GM19023 (cell line): Measurements from ENCODE around the gene HIVEP3.

Source experiments
- ATAC-seq: cut with Tn5 transposase; IDR thresholded peaks from one replicate; pipeline ENCODE4 v1.9.1; 2021; ENCODE audit warnings: mild to moderate bottlenecking, moderate library complexity; ENCODE audit not compliant: unreplicated experiment

The HIVEP3 gene

GRCh38 chr1:41792485-41792770 lies 126.3 kb downstream of the HIVEP3 start:
- no peak for ATAC-seq

GRCh38 chr1:41791667-41792484 lies 126.8 kb downstream of the HIVEP3 start:
- ATAC-seq, result no peak

GRCh38 chr1:41790351-41790750 lies 128.4 kb downstream of the HIVEP3 start:
- no peak for ATAC-seq

- ATAC-seq, result no peak
Measured at GRCh38 chr1:41789661-41790330, 128.9 kb downstream of the HIVEP3 start.

- no peak for ATAC-seq
Measured at GRCh38 chr1:41788427-41788826, 130.3 kb downstream of the HIVEP3 start.

- ATAC-seq, result no peak
Measured at GRCh38 chr1:41784531-41785274, 134.0 kb downstream of the HIVEP3 start.

GRCh38 chr1:41783189-41783639 lies 135.5 kb downstream of the HIVEP3 start:
- ATAC-seq, result no peak

- ATAC-seq, result no peak
Measured at GRCh38 chr1:41780916-41781315, 137.8 kb downstream of the HIVEP3 start.

- ATAC-seq, result no peak
Measured at GRCh38 chr1:41780322-41780721, 138.4 kb downstream of the HIVEP3 start.

- no peak for ATAC-seq
Measured at GRCh38 chr1:41779360-41779759, 139.4 kb downstream of the HIVEP3 start.

- ATAC-seq, result no peak
Measured at GRCh38 chr1:41777695-41778094, 141.0 kb downstream of the HIVEP3 start.

- ATAC-seq, result no peak
Measured at GRCh38 chr1:41776891-41777441, 141.8 kb downstream of the HIVEP3 start.

GRCh38 chr1:41775956-41776585 lies 142.7 kb downstream of the HIVEP3 start:
- ATAC-seq, result no peak

GRCh38 chr1:41774471-41774990 lies 144.2 kb downstream of the HIVEP3 start:
- ATAC-seq, result no peak

GRCh38 chr1:41773842-41774241 lies 144.9 kb downstream of the HIVEP3 start:
- no peak for ATAC-seq

- no peak for ATAC-seq
Measured at GRCh38 chr1:41773144-41773591, 145.6 kb downstream of the HIVEP3 start.

GRCh38 chr1:41769068-41769467 lies 149.7 kb downstream of the HIVEP3 start:
- no peak for ATAC-seq

- ATAC-seq, result no peak
Measured at GRCh38 chr1:41768583-41768982, 150.1 kb downstream of the HIVEP3 start.

GRCh38 chr1:41767534-41768525 lies 150.9 kb downstream of the HIVEP3 start:
- no peak for ATAC-seq
